ENCODE measurements around the gene BNC2.

Gene BNC2

DNA sequence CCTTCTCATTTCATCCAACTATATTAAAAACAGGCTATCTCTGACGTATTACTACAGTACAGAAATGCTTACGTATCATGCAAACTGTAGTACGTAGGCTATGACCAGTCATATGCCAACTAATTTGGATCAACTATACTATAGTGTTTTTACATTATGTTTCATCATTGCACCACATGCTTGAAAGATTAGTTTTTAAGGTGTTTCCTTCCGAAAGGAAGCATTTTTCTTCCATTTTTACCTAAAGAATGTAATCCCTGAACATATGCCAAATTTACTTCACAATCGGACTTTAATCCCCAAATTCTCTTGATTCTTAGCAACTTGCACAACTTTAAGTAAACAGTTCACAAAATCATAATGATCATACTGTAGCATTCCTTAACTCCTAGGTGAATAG, 153.9 kb downstream of the BNC2 start:
- H3K27ac ChIP-seq (ENCODE audit: low read depth, low read length, severe bottlenecking), result no peak overlapping the region
- no peaks in the 10 kb centered on the region for H3K4me1 ChIP-seq (ENCODE audit: control insufficient read depth, insufficient read depth, low read length, poor library complexity, severe bottlenecking)
- no peak overlapping the region for H3K4me3 ChIP-seq (ENCODE audit: extremely low read depth, insufficient read depth, low read length, poor library complexity, severe bottlenecking)
- WGBS, 2 experiments (ENCODE audit: insufficient coverage in 2 of 2), result 89 to 100% methylated on average over 3 to 4 of the region's 5 CpGs
- H3K9me3 ChIP-seq (ENCODE audit: control insufficient read depth, low read length), result no peaks in the 10 kb centered on the region
- no peaks in the 10 kb centered on the region for H3K36me3 ChIP-seq (ENCODE audit: control insufficient read depth, insufficient read depth, low read length)

- H3K36me3 ChIP-seq (ENCODE audit: control insufficient read depth, insufficient read depth, low read length), result no peaks in the 10 kb centered on the region
- no peak overlapping the region for H3K27ac ChIP-seq (ENCODE audit: low read depth, low read length, severe bottlenecking)
- H3K4me3 ChIP-seq (ENCODE audit: extremely low read depth, insufficient read depth, low read length, poor library complexity, severe bottlenecking), result no peak overlapping the region
- no peaks in the 10 kb centered on the region for H3K9me3 ChIP-seq (ENCODE audit: control insufficient read depth, low read length)
- H3K4me1 ChIP-seq (ENCODE audit: control insufficient read depth, insufficient read depth, low read length, poor library complexity, severe bottlenecking), result no peaks in the 10 kb centered on the region
- WGBS, 2 experiments (ENCODE audit: insufficient coverage in 2 of 2), result 96 to 100% methylated on average over 2 of the region's 2 CpGs
These were observed 155.1 kb downstream of the BNC2 start for GRCh38 chr9:16715404-16715803.

GRCh38 chr9:16712787-16713186, 157.7 kb downstream of the BNC2 start:
- WGBS, 2 experiments (ENCODE audit: insufficient coverage in 2 of 2), result 60 to 83% methylated on average over 3 to 4 of the region's 4 CpGs
- Histone ChIP-seq H3K4me1 (ENCODE audit: control insufficient read depth, insufficient read depth, low read length, poor library complexity, severe bottlenecking) (peaks cover 6% of the 10 kb centered on the region), H3K27ac (ENCODE audit: low read depth, low read length, severe bottlenecking) (no peak overlapping the region), H3K9me3 (ENCODE audit: control insufficient read depth, low read length) (no peaks in the 10 kb centered on the region), H3K4me3 (ENCODE audit: extremely low read depth, insufficient read depth, low read length, poor library complexity, severe bottlenecking) (no peak overlapping the region), H3K36me3 (ENCODE audit: control insufficient read depth, insufficient read depth, low read length) (no peaks in the 10 kb centered on the region)

DNA sequence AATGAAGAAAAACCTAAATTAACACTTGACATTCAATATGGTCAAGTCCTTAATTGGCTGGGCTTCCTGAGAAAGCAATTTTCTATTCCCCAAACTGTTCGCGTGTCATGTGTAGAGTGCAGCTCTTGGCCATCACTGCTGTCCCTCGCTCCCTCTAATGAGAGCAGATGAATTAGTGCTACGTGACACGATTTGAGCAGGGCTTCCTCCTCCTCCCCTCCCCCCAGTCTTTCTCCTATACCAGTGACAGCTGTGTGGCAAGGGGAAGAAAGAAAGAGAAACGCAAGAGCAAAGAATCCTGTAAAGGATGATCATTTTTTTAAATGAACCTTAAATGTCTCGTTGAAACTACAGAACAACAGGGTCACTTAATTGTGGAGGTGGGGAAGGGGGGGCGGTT, 159.6 kb downstream of the BNC2 start:
- Histone ChIP-seq H3K27ac (ENCODE audit: low read depth, low read length, severe bottlenecking) (no peak overlapping the region), H3K4me1 (ENCODE audit: control insufficient read depth, insufficient read depth, low read length, poor library complexity, severe bottlenecking) (peaks cover 6% of the 10 kb centered on the region), H3K9me3 (ENCODE audit: control insufficient read depth, low read length) (no peaks in the 10 kb centered on the region), H3K36me3 (ENCODE audit: control insufficient read depth, insufficient read depth, low read length) (no peaks in the 10 kb centered on the region), H3K4me3 (ENCODE audit: extremely low read depth, insufficient read depth, low read length, poor library complexity, severe bottlenecking) (no peak overlapping the region)
- WGBS, 2 experiments (ENCODE audit: insufficient coverage in 2 of 2), result 29 to 41% methylated on average over 3 to 4 of the region's 8 CpGs

- Histone ChIP-seq H3K4me3 (ENCODE audit: extremely low read depth, insufficient read depth, low read length, poor library complexity, severe bottlenecking) (no peak overlapping the region), H3K27ac (ENCODE audit: low read depth, low read length, severe bottlenecking) (no peak overlapping the region), H3K36me3 (ENCODE audit: control insufficient read depth, insufficient read depth, low read length) (no peaks in the 10 kb centered on the region), H3K9me3 (ENCODE audit: control insufficient read depth, low read length) (no peaks in the 10 kb centered on the region), H3K4me1 (ENCODE audit: control insufficient read depth, insufficient read depth, low read length, poor library complexity, severe bottlenecking) (peaks cover 6% of the 10 kb centered on the region)
- no CpG with 5 or more reads among the region's 2 CpGs for WGBS, 2 experiments (ENCODE audit: insufficient coverage in 2 of 2)
These were observed 160.5 kb downstream of the BNC2 start for GRCh38 chr9:16709924-16710323.

DNA sequence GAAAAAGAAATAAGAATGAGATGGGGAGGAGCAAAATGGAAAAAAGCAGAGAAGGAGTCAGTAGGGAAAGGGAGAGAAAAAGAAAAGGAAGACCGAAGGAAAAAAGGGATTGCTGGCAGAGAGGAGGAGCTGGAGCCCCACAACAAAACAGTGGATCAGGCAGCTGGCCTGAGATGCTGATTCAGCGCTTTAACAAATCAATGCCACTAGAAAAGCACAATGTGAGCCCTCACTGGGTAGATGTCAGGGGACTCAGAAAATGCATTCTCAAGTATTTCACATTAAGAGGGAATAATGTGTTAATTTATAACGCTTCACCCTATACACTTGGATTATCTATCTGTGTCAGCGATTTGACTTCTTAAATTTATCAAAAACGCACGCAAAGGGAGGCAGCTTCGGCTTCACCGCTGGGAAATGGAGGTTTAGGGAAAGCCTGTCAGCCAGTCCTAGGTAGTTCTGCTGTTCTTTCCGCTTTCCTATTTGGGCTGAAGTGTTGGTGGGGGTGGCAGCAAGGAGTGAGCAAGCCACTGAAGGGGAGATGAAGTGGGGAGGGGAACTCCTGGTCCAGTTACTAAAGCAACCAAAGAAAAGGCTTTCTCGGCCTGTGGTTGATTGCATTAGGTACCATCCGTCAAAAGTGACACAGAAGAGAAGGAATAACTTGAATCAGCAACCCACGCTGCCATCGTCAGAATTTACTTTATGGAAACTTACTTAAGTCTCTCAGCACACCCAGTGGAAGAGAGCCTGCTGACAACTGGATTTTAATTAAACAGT, 161.6 kb downstream of the BNC2 start:
- Histone ChIP-seq H3K4me1 (ENCODE audit: control insufficient read depth, insufficient read depth, low read length, poor library complexity, severe bottlenecking) (peaks cover 10% of the 10 kb centered on the region), H3K4me3 (ENCODE audit: extremely low read depth, insufficient read depth, low read length, poor library complexity, severe bottlenecking) (no peak overlapping the region), H3K27ac (ENCODE audit: low read depth, low read length, severe bottlenecking) (peak overlapping the region; percentile 64), H3K9me3 (ENCODE audit: control insufficient read depth, low read length) (no peaks in the 10 kb centered on the region), H3K36me3 (ENCODE audit: control insufficient read depth, insufficient read depth, low read length) (no peaks in the 10 kb centered on the region)
- 8 to 9% methylated on average over 5 to 8 of the region's 13 CpGs for WGBS, 2 experiments (ENCODE audit: insufficient coverage in 2 of 2)

- WGBS, 2 experiments (ENCODE audit: insufficient coverage in 2 of 2), result 1 to 2% methylated on average over 6 to 8 of the region's 9 CpGs
- H3K4me3 ChIP-seq (ENCODE audit: extremely low read depth, insufficient read depth, low read length, poor library complexity, severe bottlenecking), result peak overlapping the region; percentile 18
- no peaks in the 10 kb centered on the region for H3K36me3 ChIP-seq (ENCODE audit: control insufficient read depth, insufficient read depth, low read length)
- peaks cover 10% of the 10 kb centered on the region for H3K4me1 ChIP-seq (ENCODE audit: control insufficient read depth, insufficient read depth, low read length, poor library complexity, severe bottlenecking)
- H3K27ac ChIP-seq (ENCODE audit: low read depth, low read length, severe bottlenecking), result peak overlapping the region; percentile 94
- no peaks in the 10 kb centered on the region for H3K9me3 ChIP-seq (ENCODE audit: control insufficient read depth, low read length)
These were observed 165.3 kb downstream of the BNC2 start for GRCh38 chr9:16705111-16705604.

DNA sequence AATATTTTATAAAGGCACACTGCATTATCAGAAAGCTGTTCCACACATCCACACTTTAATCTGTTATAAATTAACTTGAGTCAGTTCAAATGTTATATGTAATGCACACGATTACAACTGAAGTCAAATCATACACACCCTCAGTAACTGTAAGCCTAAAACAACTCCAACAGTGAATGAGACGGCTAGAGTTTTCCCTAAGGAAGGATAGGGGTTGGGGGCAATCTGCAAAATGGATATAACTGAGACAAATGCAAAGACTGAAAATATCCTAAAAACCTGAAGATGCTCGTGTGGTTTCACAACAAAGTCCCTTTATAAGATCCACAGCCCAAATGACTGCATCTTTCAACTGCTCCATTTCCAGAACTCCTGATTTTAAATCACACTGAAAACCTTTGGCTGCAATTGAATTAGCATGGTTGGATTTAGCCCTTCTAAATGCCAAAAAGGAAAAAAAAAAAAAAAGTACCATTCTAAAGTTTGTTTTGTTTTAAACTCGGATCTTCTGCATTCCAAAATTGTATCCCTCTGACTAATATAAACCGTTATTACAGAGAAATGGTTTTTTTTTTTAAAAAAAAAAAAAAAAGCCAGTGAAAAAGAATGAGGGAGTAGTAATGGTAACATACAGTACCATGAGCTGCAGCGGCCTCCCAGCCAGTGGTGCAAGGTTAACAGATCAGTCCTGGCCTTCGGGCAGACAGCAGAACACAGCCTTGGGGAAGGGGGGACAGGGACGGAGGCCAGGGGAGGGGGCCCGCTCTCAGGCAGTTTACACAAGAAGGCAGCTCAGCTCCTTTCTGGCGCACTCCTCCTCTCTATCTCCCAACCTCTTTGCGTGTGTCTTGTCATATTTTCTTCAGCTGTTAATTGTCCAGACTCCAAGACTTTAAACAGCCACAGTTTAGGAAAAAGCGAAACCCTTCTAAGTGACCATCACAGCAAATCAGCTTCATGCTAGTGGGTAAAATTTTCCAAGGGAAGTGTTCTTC, 166.1 kb downstream of the BNC2 start:
- Histone ChIP-seq H3K27ac (ENCODE audit: low read depth, low read length, severe bottlenecking) (peak overlapping the region; percentile 94), H3K4me3 (ENCODE audit: extremely low read depth, insufficient read depth, low read length, poor library complexity, severe bottlenecking) (peak overlapping the region; percentile 18)
- 0 to 16% methylated on average over 3 to 5 of the region's 12 CpGs for WGBS, 2 experiments (ENCODE audit: insufficient coverage in 2 of 2)

GRCh38 chr9:16701347-16701746, 169.1 kb downstream of the BNC2 start:
- Histone ChIP-seq H3K4me3 (ENCODE audit: extremely low read depth, insufficient read depth, low read length, poor library complexity, severe bottlenecking) (no peak overlapping the region), H3K4me1 (ENCODE audit: control insufficient read depth, insufficient read depth, low read length, poor library complexity, severe bottlenecking) (peaks cover 4% of the 10 kb centered on the region), H3K9me3 (ENCODE audit: control insufficient read depth, low read length) (no peaks in the 10 kb centered on the region), H3K27ac (ENCODE audit: low read depth, low read length, severe bottlenecking) (no peak overlapping the region), H3K36me3 (ENCODE audit: control insufficient read depth, insufficient read depth, low read length) (no peaks in the 10 kb centered on the region)
- WGBS, 2 experiments (ENCODE audit: insufficient coverage in 2 of 2), result 0 to 14% methylated on average over 1 of the region's 2 CpGs

More for the DNA sequence above, 166.1 kb downstream of the BNC2 start:
- Histone ChIP-seq H3K36me3 (ENCODE audit: control insufficient read depth, insufficient read depth, low read length) (no peaks in the 10 kb centered on the region), H3K4me1 (ENCODE audit: control insufficient read depth, insufficient read depth, low read length, poor library complexity, severe bottlenecking) (peaks cover 10% of the 10 kb centered on the region), H3K9me3 (ENCODE audit: control insufficient read depth, low read length) (no peaks in the 10 kb centered on the region)

DNA sequence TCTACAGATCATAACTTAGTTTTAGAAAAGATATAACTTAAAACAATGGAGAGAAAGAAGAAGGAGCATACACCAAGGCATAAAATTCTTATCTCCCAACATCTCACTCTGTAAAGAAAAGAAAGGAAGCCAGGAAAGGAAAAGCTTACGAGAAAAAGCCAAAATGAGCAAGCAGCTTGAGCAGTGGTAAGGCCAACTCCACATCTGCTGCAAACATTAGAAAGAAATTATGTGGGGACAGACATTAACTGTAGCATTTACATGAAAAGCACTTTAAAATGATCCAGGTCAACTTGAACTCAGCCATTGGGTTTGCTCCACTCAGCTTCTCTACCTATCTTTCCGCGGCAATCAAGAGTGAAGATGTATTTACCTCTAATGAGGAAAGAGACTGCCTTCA, 176.9 kb downstream of the BNC2 start:
- no peak overlapping the region for H3K27ac ChIP-seq (ENCODE audit: low read depth, low read length, severe bottlenecking)
- 33% methylated on average over 1 of the region's 3 CpGs; no CpG with 5 or more reads in 1 of the 2 experiments for WGBS, 2 experiments (ENCODE audit: insufficient coverage in 2 of 2)

More for the DNA sequence above, 176.9 kb downstream of the BNC2 start:
- Histone ChIP-seq H3K4me1 (ENCODE audit: control insufficient read depth, insufficient read depth, low read length, poor library complexity, severe bottlenecking) (no peaks in the 10 kb centered on the region), H3K36me3 (ENCODE audit: control insufficient read depth, insufficient read depth, low read length) (no peaks in the 10 kb centered on the region), H3K4me3 (ENCODE audit: extremely low read depth, insufficient read depth, low read length, poor library complexity, severe bottlenecking) (no peak overlapping the region), H3K9me3 (ENCODE audit: control insufficient read depth, low read length) (no peaks in the 10 kb centered on the region)

All from mesodermal cell (in vitro differentiated cells).